Duodenal mucosa (tissue), 2 donors: ENCODE measurements around the gene CENATAC.
"Not testable (repeated sequence)": the region's sequence is repeated elsewhere in the genome, so short reads cannot be mapped to it uniquely, and the experiment has no call there.

ENCODE experiments used
- H3K27ac ChIP-seq: one replicate; pipeline ENCODE4 v1.7.0; 2013; ENCODE audit warnings: low read depth, low read length
- H3K27me3 ChIP-seq, 2 donors: one replicate each; pipeline ENCODE4 v1.7.0; 2013; ENCODE audit warnings: low read length in 2 of 2, control low read depth in 1 of 2; ENCODE audit not compliant: insufficient read depth in 2 of 2, control insufficient read depth in 1 of 2
- H3K36me3 ChIP-seq, 2 donors: one replicate each; pipeline ENCODE4 v1.7.0; 2013; ENCODE audit warnings: low read length in 2 of 2, control low read depth in 1 of 2; ENCODE audit not compliant: insufficient read depth in 2 of 2, control insufficient read depth in 1 of 2
- H3K4me1 ChIP-seq, 2 donors: one replicate each; pipeline ENCODE4 v1.7.0; 2013; ENCODE audit warnings: low read length in 2 of 2, control low read depth in 1 of 2; ENCODE audit not compliant: insufficient read depth in 2 of 2, control insufficient read depth in 1 of 2
- H3K4me3 ChIP-seq, 2 donors: one replicate each; pipeline ENCODE4 v1.7.0; 2013; ENCODE audit warnings: low read length in 2 of 2, low read depth in 1 of 2
- H3K9ac ChIP-seq, 2 donors: one replicate each; pipeline ENCODE4 v1.7.0; 2013; ENCODE audit warnings: low read length in 2 of 2, low read depth in 1 of 2
- H3K9me3 ChIP-seq, 2 donors: one replicate each; pipeline ENCODE4 v1.7.0; 2013; ENCODE audit warnings: low read length in 2 of 2, control low read depth in 1 of 2; ENCODE audit not compliant: control insufficient read depth in 1 of 2

Gene CENATAC, protein sequence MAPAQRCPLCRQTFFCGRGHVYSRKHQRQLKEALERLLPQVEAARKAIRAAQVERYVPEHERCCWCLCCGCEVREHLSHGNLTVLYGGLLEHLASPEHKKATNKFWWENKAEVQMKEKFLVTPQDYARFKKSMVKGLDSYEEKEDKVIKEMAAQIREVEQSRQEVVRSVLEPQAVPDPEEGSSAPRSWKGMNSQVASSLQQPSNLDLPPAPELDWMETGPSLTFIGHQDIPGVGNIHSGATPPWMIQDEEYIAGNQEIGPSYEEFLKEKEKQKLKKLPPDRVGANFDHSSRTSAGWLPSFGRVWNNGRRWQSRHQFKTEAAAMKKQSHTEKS

GRCh38 chr11:118997627-118998387 is at the start of gene CENATAC:
Gene CENATAC (plus strand): TSS chr11:118998138. CDS start chr11:118998198, 60 bp downstream.
- H3K9ac ChIP-seq: peak within 1 kb of the TSS; percentile 53 to 83
- H3K4me1 ChIP-seq: peaks cover 19 to 26% of the 10 kb centered on the region in 2 donors
- no peak within 1 kb of the TSS for H3K27ac ChIP-seq
- peak within 1 kb of the TSS; percentile 89 to 100 for H3K4me3 ChIP-seq
- peaks cover 6 to 20% of the 10 kb centered on the region in 2 donors for H3K36me3 ChIP-seq
- H3K9me3 ChIP-seq: no peaks in the 10 kb centered on the region
- H3K27me3 ChIP-seq: no peaks in the 10 kb centered on the region

DNA sequence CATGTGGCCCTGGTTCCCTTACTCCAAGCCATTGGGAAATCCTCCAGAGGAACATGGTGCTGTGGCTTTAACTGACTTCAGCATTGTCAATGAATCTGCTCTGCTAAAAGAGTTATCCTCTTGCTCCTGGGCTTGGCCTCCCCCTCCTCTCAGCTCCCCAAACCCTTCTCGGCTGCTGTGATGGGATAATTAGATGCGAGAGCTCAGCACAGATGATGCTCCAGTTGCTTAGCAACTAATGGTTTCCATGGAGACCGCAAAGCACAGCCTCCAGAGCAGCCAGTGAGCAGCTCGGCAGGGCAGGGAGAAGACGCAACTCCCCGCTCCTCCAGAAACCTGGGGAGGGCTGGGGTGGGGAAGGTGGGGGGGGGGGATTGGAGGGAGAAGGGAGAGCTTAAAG is 44.7 kb upstream of the CENATAC start:
- no peaks in the 10 kb centered on the region for H3K36me3 ChIP-seq
- H3K27ac ChIP-seq: no peak overlapping the region
- H3K9me3 ChIP-seq: no peaks in the 10 kb centered on the region
- no peaks in the 10 kb centered on the region for H3K4me1 ChIP-seq
- no peaks in the 10 kb centered on the region for H3K27me3 ChIP-seq
- no peak overlapping the region for H3K9ac ChIP-seq
- no peak overlapping the region for H3K4me3 ChIP-seq

DNA sequence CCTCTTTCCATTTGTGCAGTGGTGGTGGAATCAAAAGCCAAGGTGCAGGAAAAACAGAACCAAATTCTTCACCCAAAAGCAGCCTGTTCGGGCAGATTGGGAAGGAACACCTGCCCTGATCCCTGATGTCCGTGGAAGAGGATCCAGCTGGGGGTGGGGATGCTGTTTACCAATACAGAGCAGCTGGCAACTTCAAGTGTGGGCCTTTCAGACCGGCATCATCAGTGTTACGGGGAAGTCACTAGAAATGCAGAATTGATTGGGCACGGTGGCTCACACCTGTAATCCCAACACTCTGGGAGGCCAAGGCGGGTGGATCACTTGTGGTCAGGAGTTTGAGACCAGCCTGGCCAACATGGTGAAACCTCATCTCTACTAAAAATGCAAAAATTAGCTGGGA is 44.0 kb upstream of the CENATAC start:
- not testable (repeated sequence) for H3K36me3 ChIP-seq, H3K9me3 ChIP-seq, H3K27ac ChIP-seq

DNA sequence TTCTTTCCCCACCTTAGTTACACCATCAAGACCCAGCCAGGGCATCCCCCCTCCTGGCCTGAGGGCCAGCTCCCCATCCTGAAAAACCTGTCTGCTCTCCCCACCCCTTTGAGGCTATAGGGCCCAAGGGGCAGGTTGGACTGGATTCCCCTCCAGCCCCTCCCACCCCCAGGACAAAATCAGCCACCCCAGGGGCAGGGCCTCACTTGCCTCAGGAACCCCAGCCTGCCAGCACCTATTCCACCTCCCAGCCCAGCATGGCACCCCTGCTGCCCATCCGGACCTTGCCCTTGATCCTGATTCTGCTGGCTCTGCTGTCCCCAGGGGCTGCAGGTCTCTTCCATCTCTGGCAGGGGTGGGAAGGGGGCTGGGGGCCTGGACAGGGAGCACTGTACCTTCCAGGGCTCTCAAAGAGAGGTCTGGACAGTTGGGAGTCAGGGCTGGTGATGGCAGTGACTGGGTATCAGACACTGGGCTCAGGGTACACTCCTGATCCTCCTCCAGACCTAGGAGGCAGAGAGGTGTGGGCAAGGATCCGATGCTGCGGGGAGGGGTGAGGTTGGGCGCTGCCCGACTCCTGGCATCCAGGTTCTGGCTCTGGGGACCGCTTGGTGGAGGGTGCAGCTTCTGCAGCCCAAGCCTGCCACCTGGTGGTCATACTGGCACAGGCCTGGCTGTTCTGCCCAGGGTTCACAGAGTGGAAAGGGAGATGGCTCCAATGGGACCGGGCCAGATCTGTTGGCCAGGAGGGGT is 41.7 kb upstream of the CENATAC start, which contains the start of gene UPK2:
UPK2 (plus strand) TSS at position 205 of the 753 bp plus-strand sequence; CDS start at position 258, 53 bp downstream.
- no peaks in the 10 kb centered on the region for H3K27me3 ChIP-seq
- no peak within 1 kb of the TSS for H3K27ac ChIP-seq
- no peaks in the 10 kb centered on the region for H3K4me1 ChIP-seq
- no peak within 1 kb of the TSS for H3K9ac ChIP-seq
- no peaks in the 10 kb centered on the region for H3K36me3 ChIP-seq
- no peak within 1 kb of the TSS for H3K4me3 ChIP-seq
- no peaks in the 10 kb centered on the region for H3K9me3 ChIP-seq

More for the DNA sequence above, 44.0 kb upstream of the CENATAC start:
- H3K4me1 ChIP-seq, H3K27me3 ChIP-seq, H3K9ac ChIP-seq, H3K4me3 ChIP-seq: not testable (repeated sequence)

DNA sequence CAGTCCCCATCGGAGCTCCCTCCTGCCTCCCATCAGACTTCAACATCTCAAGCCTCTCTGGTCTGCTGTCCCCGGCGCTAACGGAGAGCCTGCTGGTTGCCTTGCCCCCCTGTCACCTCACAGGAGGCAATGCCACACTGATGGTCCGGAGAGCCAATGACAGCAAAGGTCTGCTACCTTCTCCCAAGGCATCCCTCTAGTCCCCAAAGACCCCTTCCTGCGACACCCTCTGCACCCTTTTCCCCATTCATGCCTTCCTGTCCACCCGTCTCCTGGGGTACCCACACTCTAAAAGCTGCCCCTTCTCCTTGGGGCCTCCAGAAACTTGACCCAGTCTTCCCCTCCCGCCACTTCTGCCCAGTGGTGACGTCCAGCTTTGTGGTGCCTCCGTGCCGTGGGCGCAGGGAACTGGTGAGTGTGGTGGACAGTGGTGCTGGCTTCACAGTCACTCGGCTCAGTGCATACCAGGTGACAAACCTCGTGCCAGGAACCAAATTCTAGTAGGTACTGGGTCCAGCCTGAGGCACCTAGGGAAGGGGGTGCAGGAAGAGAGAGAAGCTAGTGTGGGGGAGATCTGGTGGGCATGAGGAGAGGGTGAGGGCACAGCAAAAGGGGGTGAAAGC is 41.0 kb upstream of the CENATAC start:
- Histone ChIP-seq H3K9ac (no peak overlapping the region), H3K4me3 (no peak overlapping the region), H3K9me3 (no peaks in the 10 kb centered on the region), H3K36me3 (no peaks in the 10 kb centered on the region), H3K27ac (no peak overlapping the region), H3K4me1 (peaks cover 0 to 4% of the 10 kb centered on the region in 2 donors), H3K27me3 (no peaks in the 10 kb centered on the region)

GRCh38 chr11:118957549-118957948 is 40.4 kb upstream of the CENATAC start:
- no peaks in the 10 kb centered on the region for H3K36me3 ChIP-seq
- H3K27me3 ChIP-seq: no peaks in the 10 kb centered on the region
- H3K4me1 ChIP-seq: peaks cover 0 to 4% of the 10 kb centered on the region in 2 donors
- H3K4me3 ChIP-seq: no peak overlapping the region
- no peak overlapping the region for H3K9ac ChIP-seq
- no peak overlapping the region for H3K27ac ChIP-seq
- no peaks in the 10 kb centered on the region for H3K9me3 ChIP-seq

DNA sequence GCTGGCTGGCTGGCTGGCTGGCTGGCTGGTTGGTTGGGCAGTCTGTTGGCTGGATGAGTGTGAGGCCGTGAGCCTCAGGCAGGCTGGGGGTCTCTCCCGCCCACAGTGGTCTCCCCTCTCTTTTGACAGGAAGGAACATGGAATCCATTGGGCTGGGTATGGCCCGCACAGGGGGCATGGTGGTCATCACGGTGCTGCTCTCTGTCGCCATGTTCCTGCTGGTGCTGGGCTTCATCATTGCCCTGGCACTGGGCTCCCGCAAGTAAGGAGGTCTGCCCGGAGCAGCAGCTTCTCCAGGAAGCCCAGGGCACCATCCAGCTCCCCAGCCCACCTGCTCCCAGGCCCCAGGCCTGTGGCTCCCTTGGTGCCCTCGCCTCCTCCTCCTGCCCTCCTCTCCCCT is 40.0 kb upstream of the CENATAC start:
- Histone ChIP-seq H3K9ac (no peak overlapping the region), H3K36me3 (no peaks in the 10 kb centered on the region), H3K4me3 (no peak overlapping the region), H3K27me3 (no peaks in the 10 kb centered on the region), H3K9me3 (no peaks in the 10 kb centered on the region), H3K4me1 (peaks cover 0 to 4% of the 10 kb centered on the region in 2 donors), H3K27ac (no peak overlapping the region)

GRCh38 chr11:118958577-118958976 is 39.4 kb upstream of the CENATAC start:
- Histone ChIP-seq H3K27ac (no peak overlapping the region), H3K9ac (no peak overlapping the region), H3K4me1 (peaks cover 0 to 4% of the 10 kb centered on the region in 2 donors), H3K4me3 (no peak overlapping the region), H3K36me3 (no peaks in the 10 kb centered on the region), H3K9me3 (no peaks in the 10 kb centered on the region), H3K27me3 (no peaks in the 10 kb centered on the region)

- Histone ChIP-seq H3K27ac (no peak overlapping the region), H3K36me3 (no peaks in the 10 kb centered on the region), H3K9ac (peak overlapping the region in 1 of 2 donors; percentile 43), H3K9me3 (no peaks in the 10 kb centered on the region), H3K27me3 (no peaks in the 10 kb centered on the region), H3K4me3 (no peak overlapping the region), H3K4me1 (peaks cover 0 to 4% of the 10 kb centered on the region in 2 donors)
Observed at GRCh38 chr11:118961189-118961588, 36.7 kb upstream of the CENATAC start.
